GM23248 (cell line): ENCODE data around the gene CNST.

Experiments used
- EZH2 ChIP-seq: fragments of 200-600 bp; sonication (generic); IDR thresholded peaks from 2 replicates; pipeline ENCODE4 v1.6.1; 2018; ENCODE audit warnings: antibody characterized with exemption, mild to moderate bottlenecking; ENCODE audit not compliant: insufficient read depth, poor library complexity, severe bottlenecking
- EZH2phosphoT487 ChIP-seq: fragments of 200-600 bp; sonication (generic); IDR thresholded peaks from 2 replicates; pipeline ENCODE4 v1.6.1; 2018; ENCODE audit warnings: antibody characterized with exemption, moderate library complexity, mild to moderate bottlenecking, low read depth; ENCODE audit not compliant: insufficient read depth

- TF ChIP-seq EZH2phosphoT487 (no peak), EZH2 (no peak)
These were observed 22.0 kb downstream of the CNST start for GRCh38 chr1:246588159-246588721.
